Activated CD8-positive, alpha-beta T cell treated with anti-CD3 and anti-CD28 coated beads, Interleukin-2, amount 10 ng/mL, durations not matched to agents 7 days and 5 days (primary cell): ENCODE results near the gene POLR1E. TPM values are rescaled to one million over a fixed set of nuclear protein-coding genes. Genes with fewer than 3 reads are reported as not detected.
"Not testable (repeated sequence)": the region's sequence is repeated elsewhere in the genome, so short reads cannot be mapped to it uniquely, and the experiment has no call there.

ENCODE experiments used
- ATAC-seq: fragments of 150-1000 bp; cut with Tn5 transposase; one replicate; pipeline ENCODE4 v1.10.0; 2021; ENCODE audit warnings: moderate library complexity
- CTCF ChIA-PET: fragments of 350-600 bp; sonication (Branson Sonifier 250); formaldehyde crosslinking; loops from one replicate; lab custom pipeline; 2021; ENCODE audit warnings: antibody characterized with exemption; lab: Charles Lee
- POLR2A ChIA-PET: fragments of 350-600 bp; sonication (Branson Sonifier 250); formaldehyde crosslinking; loops from one replicate; lab custom pipeline; 2021; ENCODE audit warnings: antibody characterized with exemption; lab: Charles Lee
- DNase-seq: peaks from one replicate; pipeline ENCODE4 v3.0.0-alpha.2; 2020
- H3K27ac Mint-ChIP-seq: one replicate; pipeline ENCODE4 v1.8.0; 2021; ENCODE audit warnings: mild to moderate bottlenecking, mixed read lengths
- H3K27me3 Mint-ChIP-seq: one replicate; pipeline ENCODE4 v1.8.0; 2021; ENCODE audit warnings: low read depth, mixed read lengths
- H3K36me3 Mint-ChIP-seq: one replicate; pipeline ENCODE4 v1.8.0; 2021; ENCODE audit warnings: low read depth, mixed read lengths
- H3K4me1 Mint-ChIP-seq: one replicate; pipeline ENCODE4 v1.8.0; 2021; ENCODE audit warnings: low read depth, mixed read lengths
- H3K4me3 Mint-ChIP-seq: one replicate; pipeline ENCODE4 v1.8.0; 2021; ENCODE audit warnings: mild to moderate bottlenecking, mixed read lengths
- H3K9me3 Mint-ChIP-seq: one replicate; pipeline ENCODE4 v1.8.0; 2022; ENCODE audit warnings: mixed read lengths; ENCODE audit not compliant: insufficient read depth
- total RNA-seq, 2 experiments: library from RNA; stranded (reverse); gene quantifications; one replicate each; pipeline ENCODE4 v1.2.3, GENCODE V29; 2021

POLR1E gene
- total RNA-seq, 2 experiments from 2014 or later = 38.2 to 39.0 TPM

DNA sequence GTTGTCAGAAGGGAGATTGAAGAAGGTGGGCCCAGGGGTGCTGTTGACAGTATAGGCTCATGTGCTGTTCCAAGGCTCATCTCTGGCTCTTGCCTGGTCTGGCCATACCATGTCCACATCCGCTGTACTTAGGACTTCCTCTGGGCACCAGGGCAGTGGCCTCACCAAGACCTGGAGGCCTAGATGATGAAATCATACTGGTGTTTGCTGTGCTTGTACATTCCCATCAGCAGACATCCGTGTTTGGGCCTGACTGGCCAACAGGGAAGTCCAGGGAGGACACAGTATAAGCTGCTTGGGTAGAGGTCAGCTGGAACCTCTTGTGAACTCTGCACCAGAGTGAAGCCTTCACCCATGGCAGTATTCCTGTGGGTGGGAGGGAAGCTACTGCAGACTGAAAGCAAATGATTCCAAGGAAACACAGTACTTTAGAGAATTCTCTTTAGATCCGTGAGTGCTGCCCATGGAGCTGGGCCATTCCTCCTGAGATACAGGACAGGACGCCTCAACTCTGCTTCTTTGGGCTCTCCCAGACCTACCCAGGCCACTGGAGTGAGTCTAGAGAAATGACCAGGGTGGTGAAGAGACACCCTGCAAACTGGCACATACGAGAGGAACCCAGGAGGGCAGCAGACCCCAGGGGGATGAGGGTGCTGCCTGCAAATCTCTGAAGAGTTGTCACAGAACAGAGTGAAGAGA, 22.5 kb downstream of the POLR1E start:
- ATAC-seq (no peak), DNase-seq (no peak)
- peaks cover 19% of the 10 kb centered on the region for H3K36me3 Mint-ChIP-seq
- H3K4me1 Mint-ChIP-seq = peaks cover 9% of the 10 kb centered on the region
- CTCF ChIA-PET = interaction anchor here (1.3 kb wide), 1 partner anchor 93 kb away, joined by 3 read pairs; no protein-coding TSS in a partner anchor
- H3K4me3 Mint-ChIP-seq = no peak overlapping the region
- POLR2A ChIA-PET = interaction anchor here (1.1 kb wide), 1 partner anchor 12 kb away, joined by 4 read pairs; no protein-coding TSS in a partner anchor
- H3K27ac Mint-ChIP-seq = no peak overlapping the region
- no peaks in the 10 kb centered on the region for H3K9me3 Mint-ChIP-seq
- no peaks in the 10 kb centered on the region for H3K27me3 Mint-ChIP-seq

DNA sequence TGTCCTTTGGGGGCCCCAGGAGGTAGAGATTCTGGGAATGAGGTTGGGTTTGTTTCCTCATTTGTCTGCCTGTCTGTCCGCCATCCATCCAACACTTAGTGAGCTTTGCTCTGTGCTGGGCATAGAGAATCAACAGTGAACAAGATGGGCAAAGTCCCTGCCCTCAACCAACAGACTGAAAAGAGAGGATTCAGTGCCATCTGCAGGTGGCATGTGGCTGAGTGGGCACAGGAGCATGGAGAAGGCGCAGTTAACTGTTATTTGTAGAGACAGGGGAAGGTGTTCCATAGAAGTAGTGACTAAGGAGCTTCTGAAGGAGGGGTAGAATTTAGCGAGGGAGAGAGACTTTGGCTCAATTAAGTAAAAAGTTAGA, 23.1 kb downstream of the POLR1E start:
- Mint-ChIP-seq H3K36me3 (peaks cover 14% of the 10 kb centered on the region), H3K27me3 (no peaks in the 10 kb centered on the region), H3K9me3 (no peaks in the 10 kb centered on the region), H3K27ac (peak overlapping the region; percentile 5), H3K4me3 (no peak overlapping the region), H3K4me1 (peaks cover 4% of the 10 kb centered on the region)
- no peak for ATAC-seq
- ChIA-PET POLR2A (interaction anchor here (1.1 kb wide), 1 partner anchor 13 kb away, joined by 4 read pairs; no protein-coding TSS in a partner anchor), CTCF (interaction anchor here (0.7 to 1.3 kb wide), 2 partner anchors 11 to 93 kb away, joined by 3 read pairs; no protein-coding TSS in a partner anchor)
- no peak for DNase-seq

DNA sequence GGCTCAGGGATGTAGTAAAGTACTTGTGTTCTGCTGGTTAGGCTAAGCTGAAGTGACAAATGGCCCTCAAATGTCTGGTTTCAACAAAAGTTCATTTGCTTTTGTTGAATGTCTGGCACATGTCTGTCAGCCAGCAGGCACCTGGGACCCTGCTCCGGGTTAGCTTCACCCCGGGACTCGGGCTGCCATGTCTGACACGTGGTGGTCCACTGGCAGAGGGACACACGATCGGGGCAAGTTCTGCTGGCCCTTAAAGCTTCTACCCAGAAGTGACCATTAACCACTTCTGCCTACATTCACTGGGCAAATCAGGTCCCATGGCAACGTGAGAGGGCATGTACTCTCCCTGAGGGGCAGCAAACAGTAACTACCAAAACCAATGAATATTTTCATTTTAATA, 23.8 kb downstream of the POLR1E start:
- ChIA-PET CTCF (interaction anchor here (0.7 to 1.3 kb wide), 2 partner anchors 11 to 94 kb away, joined by 3 read pairs; no protein-coding TSS in a partner anchor), POLR2A (interaction anchor here (1.1 kb wide), 1 partner anchor 13 kb away, joined by 4 read pairs; no protein-coding TSS in a partner anchor)
- Mint-ChIP-seq H3K27ac (no peak overlapping the region), H3K36me3 (peaks cover 10% of the 10 kb centered on the region), H3K27me3 (no peaks in the 10 kb centered on the region), H3K9me3 (no peaks in the 10 kb centered on the region), H3K4me3 (no peak overlapping the region), H3K4me1 (no peaks in the 10 kb centered on the region)
- DNase-seq (no peak), ATAC-seq (no peak)

- DNase-seq, H3K27me3 Mint-ChIP-seq, H3K27ac Mint-ChIP-seq, H3K9me3 Mint-ChIP-seq, ATAC-seq, H3K4me3 Mint-ChIP-seq, POLR2A ChIA-PET, H3K4me1 Mint-ChIP-seq: not testable (repeated sequence)
- CTCF ChIA-PET = interaction anchor here (1.3 kb wide), 1 partner anchor 95 kb away, joined by 3 read pairs; no protein-coding TSS in a partner anchor
- H3K36me3 Mint-ChIP-seq = peaks cover 10% of the 10 kb centered on the region
Observed at GRCh38 chr9:37510053-37510452, 24.3 kb downstream of the POLR1E start.

- Mint-ChIP-seq H3K9me3 (no peaks in the 10 kb centered on the region), H3K36me3 (peaks cover 8% of the 10 kb centered on the region), H3K4me3 (no peak overlapping the region), H3K27me3 (no peaks in the 10 kb centered on the region), H3K27ac (no peak overlapping the region), H3K4me1 (peaks cover 5% of the 10 kb centered on the region)
- ATAC-seq = no peak
- no peak for DNase-seq
- ChIA-PET POLR2A (no interaction called here), CTCF (interaction anchor here (1.3 kb wide), 1 partner anchor 83 kb away, joined by 3 read pairs; no protein-coding TSS in a partner anchor)
Observed at GRCh38 chr9:37511016-37512010, 25.6 kb downstream of the POLR1E start.

GRCh38 chr9:37512437-37512836, 26.7 kb downstream of the POLR1E start:
- Mint-ChIP-seq H3K27ac (no peak overlapping the region), H3K36me3 (peaks cover 4% of the 10 kb centered on the region), H3K4me1 (peaks cover 5% of the 10 kb centered on the region), H3K4me3 (no peak overlapping the region), H3K27me3 (no peaks in the 10 kb centered on the region), H3K9me3 (no peaks in the 10 kb centered on the region)
- CTCF ChIA-PET = no interaction called here
- DNase-seq = no peak
- POLR2A ChIA-PET = no interaction called here
- peak; percentile 42 for ATAC-seq

DNA sequence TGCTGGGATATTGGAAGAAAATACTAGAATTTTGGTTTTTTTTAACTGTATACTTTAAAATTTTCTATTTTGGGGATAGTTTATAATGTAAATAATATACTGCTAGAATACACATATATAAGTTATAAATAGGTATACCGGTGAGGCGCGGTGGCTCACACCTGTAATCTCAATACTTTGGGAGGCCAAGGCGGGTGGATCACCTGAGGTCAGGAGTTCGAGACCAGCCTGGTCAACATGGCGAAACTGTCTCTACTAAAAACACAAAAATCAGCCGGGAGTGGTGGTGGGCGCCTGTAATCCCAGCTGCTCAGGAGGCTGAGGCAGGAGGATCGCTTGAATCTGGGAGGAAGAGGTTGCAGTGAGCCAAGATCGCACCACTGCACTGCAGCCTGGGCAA, 28.7 kb downstream of the POLR1E start:
- ATAC-seq, H3K27ac Mint-ChIP-seq, POLR2A ChIA-PET, H3K4me1 Mint-ChIP-seq, H3K36me3 Mint-ChIP-seq, CTCF ChIA-PET, H3K4me3 Mint-ChIP-seq, DNase-seq, H3K9me3 Mint-ChIP-seq, H3K27me3 Mint-ChIP-seq: not testable (repeated sequence)

DNA sequence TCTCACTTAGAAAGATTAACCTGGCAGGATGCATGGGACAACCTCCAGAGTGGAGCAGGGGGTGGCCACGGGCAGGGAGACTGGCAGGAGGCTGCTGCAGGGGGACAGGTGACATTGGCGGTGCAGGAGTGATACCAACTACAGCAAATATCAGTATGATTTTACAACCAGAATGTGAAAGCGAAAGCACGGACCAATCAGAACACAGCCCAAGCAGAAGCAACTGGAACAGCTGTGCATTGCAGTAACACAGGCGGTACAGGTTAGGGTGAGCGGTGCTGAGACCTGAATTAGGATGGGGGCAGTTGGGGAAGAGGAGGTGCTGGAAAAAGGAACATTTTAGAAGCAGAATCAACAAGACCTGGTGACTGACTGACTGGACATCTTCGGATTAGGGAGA, 29.3 kb downstream of the POLR1E start:
- DNase-seq (no peak), ATAC-seq (no peak)
- Mint-ChIP-seq H3K9me3 (no peaks in the 10 kb centered on the region), H3K27ac (no peak overlapping the region), H3K36me3 (no peaks in the 10 kb centered on the region), H3K4me3 (no peak overlapping the region), H3K4me1 (peaks cover 5% of the 10 kb centered on the region), H3K27me3 (no peaks in the 10 kb centered on the region)
- POLR2A ChIA-PET = no interaction called here
- CTCF ChIA-PET = no interaction called here

DNA sequence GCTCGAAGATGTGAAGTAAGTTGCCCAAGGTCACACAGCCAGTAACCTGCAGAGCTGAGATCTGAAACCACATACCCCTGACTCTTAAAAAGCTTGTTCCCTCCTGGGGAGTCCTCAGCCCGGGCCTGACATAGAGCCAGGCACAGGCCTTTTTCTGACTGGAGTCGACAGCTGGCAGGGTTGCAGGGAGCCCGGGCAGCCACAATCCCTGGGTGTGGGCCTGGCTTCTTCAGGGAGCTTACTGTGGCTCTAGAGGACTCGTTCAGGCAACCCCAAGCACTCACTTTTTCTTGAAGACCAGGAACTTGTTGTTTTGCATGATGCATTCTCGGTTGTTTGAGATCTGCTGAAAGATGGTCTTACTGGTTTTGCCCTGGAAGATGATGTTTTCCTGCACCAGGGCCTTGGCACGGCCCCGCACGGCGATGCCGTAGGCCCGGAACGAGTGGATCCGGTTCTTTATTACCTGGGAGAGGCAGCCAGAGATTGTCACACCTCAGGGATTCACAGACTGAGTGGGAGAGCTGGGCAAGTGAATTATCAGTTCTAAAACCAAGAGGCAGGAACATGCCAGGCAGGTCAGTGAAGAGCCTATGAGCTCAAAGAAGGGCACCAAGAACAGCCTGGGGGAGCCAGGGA, 30.0 kb downstream of the POLR1E start:
- H3K4me3 Mint-ChIP-seq = no peak overlapping the region
- POLR2A ChIA-PET = no interaction called here
- no peak for DNase-seq
- H3K9me3 Mint-ChIP-seq = no peaks in the 10 kb centered on the region
- H3K4me1 Mint-ChIP-seq = peaks cover 5% of the 10 kb centered on the region
- H3K27ac Mint-ChIP-seq = no peak overlapping the region
- no peaks in the 10 kb centered on the region for H3K27me3 Mint-ChIP-seq
- CTCF ChIA-PET = no interaction called here
- no peak for ATAC-seq
- no peaks in the 10 kb centered on the region for H3K36me3 Mint-ChIP-seq

DNA sequence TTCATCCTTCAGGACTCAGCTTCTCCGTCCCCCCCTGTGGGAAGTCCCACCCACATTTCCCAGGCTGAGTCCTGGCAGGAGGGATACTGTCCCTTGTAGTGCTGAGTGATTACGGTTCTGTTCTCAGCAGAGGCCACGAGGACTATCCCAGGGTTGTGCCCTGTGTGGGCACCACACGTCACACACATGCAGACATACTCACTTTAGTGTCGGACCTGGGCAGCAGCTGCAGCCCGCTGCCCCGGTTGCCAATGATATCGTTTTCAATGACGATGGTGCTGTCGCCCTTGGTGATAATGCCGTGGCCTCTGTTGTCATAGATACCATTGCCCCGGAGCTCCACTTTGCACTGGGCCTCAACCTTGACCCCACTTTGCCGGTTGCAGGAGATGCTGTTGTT, 32.2 kb downstream of the POLR1E start:
- H3K36me3 Mint-ChIP-seq = no peaks in the 10 kb centered on the region
- no peak overlapping the region for H3K4me3 Mint-ChIP-seq
- ChIA-PET CTCF (no interaction called here), POLR2A (no interaction called here)
- no peaks in the 10 kb centered on the region for H3K27me3 Mint-ChIP-seq
- DNase-seq (no peak), ATAC-seq (no peak)
- H3K27ac Mint-ChIP-seq = no peak overlapping the region
- peaks cover 5% of the 10 kb centered on the region for H3K4me1 Mint-ChIP-seq
- no peaks in the 10 kb centered on the region for H3K9me3 Mint-ChIP-seq

GRCh38 chr9:37520641-37521040, 34.9 kb downstream of the POLR1E start:
- no peaks in the 10 kb centered on the region for H3K36me3 Mint-ChIP-seq
- no peaks in the 10 kb centered on the region for H3K27me3 Mint-ChIP-seq
- no peaks in the 10 kb centered on the region for H3K9me3 Mint-ChIP-seq
- no peak overlapping the region for H3K27ac Mint-ChIP-seq
- no peak for ATAC-seq
- no peaks in the 10 kb centered on the region for H3K4me1 Mint-ChIP-seq
- CTCF ChIA-PET = interaction anchor here (1.4 kb wide), 1 partner anchor 11 kb away, joined by 3 read pairs; no protein-coding TSS in a partner anchor
- POLR2A ChIA-PET = no interaction called here
- H3K4me3 Mint-ChIP-seq = no peak overlapping the region
- no peak for DNase-seq
